OCI-LY1 (cell line): Measurements from ENCODE around the gene KSR1.
A peak's percentile ranks its signal among the peaks of the same experiment; 100 is the strongest.

Experiments
- H2AFZ ChIP-seq: fragments of 200-600 bp; sonication (generic), shearing (Covaris generic); 2 replicates; pipeline ENCODE4 v1.6.0; 2014; ENCODE audit warnings: antibody characterized with exemption, mild to moderate bottlenecking, low read length
- H3F3A ChIP-seq: fragments of 200-600 bp; sonication (generic), shearing (Covaris generic); 2 replicates; pipeline ENCODE4 v1.6.0; 2014; ENCODE audit warnings: mild to moderate bottlenecking, antibody characterized with exemption, low read length, moderate library complexity; ENCODE audit not compliant: insufficient read depth
- H3K27ac ChIP-seq: fragments of 200-600 bp; sonication (generic); 2 replicates; pipeline ENCODE4 v1.5.1; 2014; ENCODE audit warnings: low read length, mixed run types, mild to moderate bottlenecking, low read depth; ENCODE audit not compliant: poor library complexity, severe bottlenecking
- H3K27me3 ChIP-seq: fragments of 200-600 bp; sonication (generic); 2 replicates; pipeline ENCODE4 v1.6.0; 2014; ENCODE audit warnings: antibody characterized with exemption, mild to moderate bottlenecking, low read length, moderate library complexity; ENCODE audit not compliant: insufficient read depth
- H3K36me3 ChIP-seq: fragments of 200-600 bp; sonication (generic); 2 replicates; pipeline ENCODE4 v1.6.1; 2014; ENCODE audit warnings: mild to moderate bottlenecking, antibody characterized with exemption, low read length, moderate library complexity, mixed read lengths; ENCODE audit not compliant: insufficient read depth
- H3K4me1 ChIP-seq: fragments of 200-600 bp; sonication (generic); 2 replicates; pipeline ENCODE4 v1.5.1; 2014; ENCODE audit warnings: mild to moderate bottlenecking, low read length, moderate library complexity; ENCODE audit not compliant: insufficient read depth, severe bottlenecking
- H3K4me2 ChIP-seq: fragments of 200-600 bp; sonication (generic), shearing (Covaris generic); 2 replicates; pipeline ENCODE4 v1.6.1; 2014; ENCODE audit warnings: low read length
- H3K4me3 ChIP-seq: fragments of 200-600 bp; sonication (generic); 2 replicates; pipeline ENCODE4 v1.5.1; 2014; ENCODE audit warnings: low read length, low read depth, mild to moderate bottlenecking, mixed read lengths; ENCODE audit not compliant: poor library complexity, severe bottlenecking
- H3K79me2 ChIP-seq: fragments of 200-600 bp; shearing (Covaris generic); 2 replicates; pipeline ENCODE4 v1.6.1; 2016; ENCODE audit warnings: mixed run types, low read length, mixed read lengths; ENCODE audit not compliant: insufficient read depth
- H3K9ac ChIP-seq: fragments of 200-600 bp; sonication (generic), shearing (Covaris generic); 2 replicates; pipeline ENCODE4 v1.6.1; 2014; ENCODE audit warnings: mild to moderate bottlenecking, low read length, mixed read lengths
- H3K9me2 ChIP-seq: fragments of 200-600 bp; sonication (generic), shearing (Covaris generic); 2 replicates; pipeline ENCODE4 v1.6.1; 2014; ENCODE audit warnings: low read depth, mild to moderate bottlenecking, low read length, mixed read lengths
- H3K9me3 ChIP-seq: fragments of 200-600 bp; shearing (Covaris generic); 2 replicates; pipeline ENCODE4 v1.6.1; 2014; ENCODE audit warnings: low read length, mixed read lengths
- H4K20me1 ChIP-seq: fragments of 200-600 bp; sonication (generic), shearing (Covaris generic); 2 replicates; pipeline ENCODE4 v1.6.0; 2016; ENCODE audit warnings: mild to moderate bottlenecking, low read length; ENCODE audit not compliant: insufficient read depth
- CTCF ChIP-seq: fragments of 200-600 bp; sonication (generic), shearing (Covaris generic); IDR thresholded peaks from 2 replicates; pipeline ENCODE4 v1.5.1; 2017; ENCODE audit warnings: mild to moderate bottlenecking, antibody characterized with exemption, low read length, moderate library complexity, mixed read lengths
- EZH2 ChIP-seq: fragments of 200-600 bp; sonication (generic), shearing (Covaris generic); IDR thresholded peaks from 2 replicates; pipeline ENCODE4 v1.8.0; 2017; ENCODE audit warnings: borderline replicate concordance, mixed run types, mild to moderate bottlenecking, antibody characterized with exemption, low read length, moderate library complexity, mixed read lengths

Gene KSR1

DNA sequence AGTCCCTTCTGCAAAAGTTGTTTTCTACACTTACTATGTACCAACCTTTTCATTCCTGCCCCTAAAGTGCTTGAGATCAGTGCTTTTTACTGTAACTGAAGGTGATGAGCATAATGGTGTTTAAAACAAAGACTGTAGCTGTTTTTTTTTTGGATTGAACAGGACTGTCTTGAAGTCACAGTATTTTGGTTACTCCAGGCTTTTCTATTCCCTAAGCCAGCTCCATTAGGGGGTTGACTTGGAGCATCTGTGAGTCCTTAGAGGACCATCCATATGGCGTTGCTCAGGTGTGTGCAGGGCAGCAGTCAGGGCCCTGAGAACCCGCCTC lies 145.7 kb downstream of the KSR1 start:
- Histone ChIP-seq H3K9me2 (no peaks in the 10 kb centered on the region), H3K27me3 (no peaks in the 10 kb centered on the region), H3F3A (no peaks in the 10 kb centered on the region), H3K4me3 (no peak overlapping the region), H3K4me2 (no peak overlapping the region), H2AFZ (no peak overlapping the region), H4K20me1 (no peaks in the 10 kb centered on the region), H3K9me3 (no peaks in the 10 kb centered on the region), H3K36me3 (no peaks in the 10 kb centered on the region), H3K9ac (no peak overlapping the region), H3K4me1 (no peaks in the 10 kb centered on the region), H3K79me2 (no peaks in the 10 kb centered on the region), H3K27ac (no peak overlapping the region)
- no peak for TF ChIP-seq EZH2
- TF ChIP-seq CTCF: no peak

GRCh38 chr17:27602721-27603420 lies 146.6 kb downstream of the KSR1 start:
- Histone ChIP-seq H3K79me2 (no peaks in the 10 kb centered on the region), H3K9ac (no peak overlapping the region), H4K20me1 (no peaks in the 10 kb centered on the region), H3K4me2 (no peak overlapping the region), H3K27me3 (no peaks in the 10 kb centered on the region), H3K9me2 (no peaks in the 10 kb centered on the region), H2AFZ (no peak overlapping the region), H3K27ac (no peak overlapping the region), H3K9me3 (no peaks in the 10 kb centered on the region), H3F3A (no peaks in the 10 kb centered on the region), H3K4me3 (no peak overlapping the region), H3K4me1 (no peaks in the 10 kb centered on the region), H3K36me3 (no peaks in the 10 kb centered on the region)
- peak; percentile 90 for TF ChIP-seq CTCF
- no peak for TF ChIP-seq EZH2

DNA sequence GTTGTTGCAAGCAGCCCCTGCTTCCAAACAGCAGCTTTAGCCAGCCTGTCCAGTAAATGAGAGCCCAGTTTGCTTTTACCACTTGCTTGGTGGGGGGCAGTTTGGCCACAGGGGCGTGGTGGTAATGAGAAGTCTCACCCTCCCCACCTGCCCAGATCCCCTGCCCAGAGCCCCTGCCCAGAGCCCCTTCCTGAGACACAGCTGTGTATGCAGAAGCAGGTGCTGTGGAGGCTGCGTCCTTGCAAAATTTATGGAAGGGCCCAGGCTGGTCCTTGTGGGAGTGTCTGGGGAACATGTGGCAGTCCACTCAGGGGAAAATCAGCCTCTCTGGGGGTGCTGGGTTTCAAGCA lies 147.1 kb downstream of the KSR1 start:
- no peak overlapping the region for H3K27ac ChIP-seq
- H3K4me3 ChIP-seq: no peak overlapping the region
- H3K79me2 ChIP-seq: no peaks in the 10 kb centered on the region
- TF ChIP-seq CTCF: no peak; the same call in 1 of the 2 replicates
- no peak for TF ChIP-seq EZH2
- no peaks in the 10 kb centered on the region for H3F3A ChIP-seq
- no peaks in the 10 kb centered on the region for H3K36me3 ChIP-seq
- H3K27me3 ChIP-seq: no peaks in the 10 kb centered on the region
- H3K9ac ChIP-seq: no peak overlapping the region
- no peak overlapping the region for H2AFZ ChIP-seq
- no peaks in the 10 kb centered on the region for H3K9me3 ChIP-seq
- H3K4me1 ChIP-seq: no peaks in the 10 kb centered on the region
- H3K4me2 ChIP-seq: no peak overlapping the region
- no peaks in the 10 kb centered on the region for H3K9me2 ChIP-seq
- H4K20me1 ChIP-seq: no peaks in the 10 kb centered on the region
